ENCODE results near the gene TMEM168.
"Not testable (repeated sequence)": the region's sequence is repeated elsewhere in the genome, so short reads cannot be mapped to it uniquely, and the experiment has no call there.

Gene TMEM168

DNA sequence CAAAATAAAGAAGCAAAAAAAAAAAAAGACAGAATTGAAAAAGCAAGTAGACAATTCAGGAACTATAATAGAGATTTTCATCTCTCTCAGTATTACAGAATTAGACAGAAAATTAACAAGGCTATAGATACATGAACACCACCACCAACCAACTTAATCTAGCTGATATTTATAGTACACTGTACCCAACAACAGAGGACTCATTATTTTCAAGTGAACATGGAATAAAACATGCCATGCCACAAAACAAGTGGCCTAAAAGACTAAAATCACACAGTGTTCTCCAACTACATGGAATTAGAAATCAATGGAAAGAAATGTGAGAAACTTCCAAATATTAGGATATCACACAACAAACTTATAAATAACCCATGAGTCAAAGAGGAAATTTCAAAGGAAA, 9.1 kb downstream of the TMEM168 start:
- DNase-seq = no peak

DNA sequence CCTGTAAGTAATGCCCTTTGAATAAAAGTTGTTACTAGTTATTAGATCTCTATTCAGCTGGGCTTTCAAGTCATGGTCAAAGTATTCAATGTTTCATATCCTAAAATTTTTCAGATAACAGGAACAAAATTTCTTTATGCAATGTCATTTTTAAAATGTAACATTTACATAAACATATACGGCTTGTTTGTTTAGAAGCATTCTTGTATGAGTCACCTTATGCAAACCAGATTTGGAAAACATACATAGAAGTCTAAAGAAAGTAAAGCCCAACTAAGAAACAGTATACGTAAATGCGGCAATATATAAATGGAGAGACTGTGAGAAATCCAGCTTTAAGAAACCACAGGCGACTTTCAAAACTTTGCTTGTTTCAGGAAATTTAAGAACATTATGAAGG, 10.5 kb downstream of the TMEM168 start:
- no peak for DNase-seq

DNA sequence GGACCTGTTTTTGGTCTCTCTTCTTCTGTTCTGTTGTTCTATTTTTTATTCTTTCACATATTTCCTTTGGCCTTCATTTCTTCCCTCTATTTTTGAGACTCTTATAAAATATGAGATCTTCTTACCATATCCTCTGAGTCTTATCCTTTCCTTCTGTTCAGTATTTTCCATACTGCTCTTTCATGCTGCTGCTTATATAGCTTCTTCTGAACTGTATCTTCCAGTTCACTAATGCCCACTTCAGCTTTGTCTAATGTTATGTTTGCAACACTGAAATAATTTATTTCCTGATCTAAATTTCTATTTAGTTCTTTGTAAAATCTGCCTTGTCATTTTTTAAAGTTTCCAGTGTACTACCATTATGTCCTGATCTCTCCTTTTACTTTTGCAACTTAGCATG, 12.8 kb downstream of the TMEM168 start:
- DNase-seq = no peak

GRCh38 chr7:112771166-112771565, 19.0 kb downstream of the TMEM168 start:
- DNase-seq = no peak

DNA sequence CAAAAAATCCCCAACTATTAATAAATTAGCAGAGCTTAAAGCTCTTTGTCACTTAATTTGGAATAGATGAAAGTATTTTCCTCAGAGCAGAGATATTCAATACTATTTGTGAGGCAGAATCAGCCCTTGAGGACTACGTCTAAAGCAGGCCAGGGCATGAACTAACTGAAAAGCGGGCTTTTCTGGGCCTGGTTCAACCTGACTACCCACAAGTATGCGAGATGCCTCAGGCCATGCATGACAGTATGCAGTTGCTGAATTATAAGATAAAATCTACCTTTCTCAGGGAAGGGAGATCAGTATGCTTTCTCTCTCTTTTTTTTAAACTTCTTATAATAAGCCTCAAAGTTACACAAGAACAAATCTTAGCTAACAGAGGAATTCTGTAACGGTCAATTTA, 20.1 kb downstream of the TMEM168 start:
- no peak for DNase-seq

GRCh38 chr7:112765105-112765504, 25.1 kb downstream of the TMEM168 start:
- no peak for DNase-seq

DNA sequence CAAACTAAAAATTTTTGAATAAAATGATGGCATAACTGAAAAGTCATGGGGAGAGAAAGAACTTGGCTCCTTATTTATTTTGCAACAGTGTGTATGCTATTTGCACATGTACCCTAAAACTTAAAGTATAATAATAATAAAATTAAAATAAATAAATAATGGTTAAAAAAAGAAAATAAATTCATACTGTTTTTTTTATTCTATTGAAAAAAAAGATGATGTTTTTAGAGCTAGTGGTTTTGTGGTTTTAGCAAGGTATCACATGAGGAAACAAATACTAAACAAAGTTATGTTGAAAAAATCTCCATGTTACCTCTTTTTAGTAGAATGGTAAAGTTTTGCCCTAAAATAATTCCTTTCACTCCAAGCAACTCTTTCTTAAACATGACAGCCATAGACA, 26.2 kb downstream of the TMEM168 start:
- no peak for DNase-seq

DNA sequence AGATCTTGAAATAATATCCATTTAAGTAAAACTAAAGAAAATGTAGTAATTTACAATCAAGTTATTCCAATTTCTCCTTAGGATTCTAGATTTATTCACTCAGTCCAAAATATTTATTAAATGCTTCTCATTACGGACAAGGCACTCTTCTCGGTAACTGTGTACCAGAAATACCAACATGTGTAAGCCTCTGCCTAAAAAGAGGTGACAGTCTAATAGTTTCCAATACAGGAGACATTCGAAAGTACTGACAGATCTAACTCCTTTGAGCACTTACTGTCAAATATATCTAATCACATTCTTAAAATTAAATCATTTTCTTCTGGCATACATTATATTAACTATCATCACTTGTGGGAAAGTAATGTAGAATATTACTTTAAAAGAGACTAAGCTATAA, 26.9 kb downstream of the TMEM168 start:
- no peak for DNase-seq

DNA sequence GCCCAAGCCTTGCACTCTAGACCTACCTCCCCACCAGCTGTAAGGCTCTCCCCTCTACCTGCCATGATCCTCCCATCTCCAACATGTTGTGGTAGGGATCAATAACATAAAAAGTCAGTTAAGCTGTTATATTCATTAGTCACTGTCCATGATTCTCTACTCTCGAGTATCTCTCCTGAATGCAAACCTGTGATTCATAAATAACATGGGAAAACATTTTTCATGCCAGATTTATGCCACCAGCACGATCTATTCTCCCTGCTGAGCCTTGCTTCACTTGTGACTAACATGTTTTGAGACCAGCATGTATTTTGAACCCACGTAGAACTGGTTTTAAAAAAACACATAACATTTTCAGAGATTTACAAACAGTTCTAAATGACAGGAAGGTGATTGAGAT, 30.3 kb downstream of the TMEM168 start:
- no peak for DNase-seq

- DNase-seq = no peak
These were observed 32.9 kb downstream of the TMEM168 start for GRCh38 chr7:112757337-112757736.

DNA sequence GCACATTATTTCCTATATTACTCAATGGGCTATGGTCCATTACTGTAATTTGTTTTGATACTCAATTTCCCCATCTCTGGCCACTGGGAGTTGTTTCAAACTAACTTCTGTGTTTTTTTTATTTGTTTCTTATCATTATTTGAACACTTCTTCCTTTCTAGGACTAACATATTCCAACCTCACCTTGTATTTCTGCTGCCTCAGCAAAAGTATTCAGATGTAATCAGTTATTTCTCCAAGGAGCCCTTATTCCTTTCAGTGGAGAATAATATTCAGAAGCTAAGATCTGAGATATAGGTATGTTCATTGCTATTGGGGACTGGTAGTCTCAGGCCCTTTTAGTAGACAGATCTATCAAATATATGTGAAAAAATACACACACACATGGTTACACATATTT, 36.9 kb downstream of the TMEM168 start:
- DNase-seq = no peak

DNA sequence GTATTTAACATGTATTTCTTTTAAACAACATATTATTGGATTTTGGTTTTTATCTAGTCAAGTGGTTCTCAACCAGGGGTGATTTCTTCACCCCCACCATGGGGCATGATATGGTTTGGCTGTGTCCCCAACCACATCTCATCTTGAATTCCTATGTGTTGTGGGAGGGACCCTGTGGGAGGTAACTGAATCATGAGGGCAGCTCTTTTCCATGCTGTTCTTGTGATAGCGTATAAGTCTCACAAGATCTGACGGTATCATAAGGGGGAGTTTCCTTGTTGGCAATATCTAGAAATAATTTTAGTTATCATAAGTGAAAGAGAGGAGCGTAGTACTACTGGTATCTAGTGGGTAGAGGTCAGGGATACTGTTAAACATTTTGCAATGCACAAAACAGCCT, 37.6 kb downstream of the TMEM168 start:
- no peak for DNase-seq

DNA sequence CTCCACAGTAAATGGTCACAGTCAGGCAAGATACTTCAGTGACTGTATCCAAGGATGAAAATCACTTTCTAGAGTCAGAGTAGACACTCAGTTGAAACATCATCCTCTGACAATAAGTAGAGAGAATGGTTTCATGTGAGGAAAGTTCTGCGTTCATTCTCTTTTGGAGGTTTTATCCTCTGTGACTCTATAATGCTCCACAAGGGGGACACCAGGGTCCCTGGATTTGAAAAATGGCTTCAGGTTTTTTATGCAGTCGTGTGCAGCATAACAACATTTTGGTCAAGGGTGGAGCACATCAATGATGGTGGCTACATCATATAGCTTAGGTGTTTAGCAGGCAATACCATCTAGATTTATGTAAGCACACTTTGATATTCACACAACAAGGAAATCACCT, 40.4 kb downstream of the TMEM168 start:
- no peak for DNase-seq

DNA sequence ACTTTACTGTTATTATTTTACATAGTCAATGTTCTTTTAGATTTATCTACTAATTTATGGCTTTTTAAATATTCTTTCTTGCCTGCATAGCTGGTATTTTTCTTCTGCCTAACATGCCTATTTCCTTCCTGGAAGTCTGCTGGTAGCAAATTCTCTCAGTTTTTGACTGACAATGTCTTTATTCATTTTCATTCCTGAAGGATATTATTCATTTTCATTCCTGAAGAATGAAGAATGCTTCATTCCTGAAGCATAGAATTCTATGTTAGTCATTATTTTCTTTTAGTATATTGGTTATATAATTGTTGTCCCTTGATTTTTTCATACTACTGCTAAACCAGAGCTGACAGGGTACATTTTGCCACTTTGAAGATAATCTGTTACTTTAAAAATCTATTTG, 41.8 kb downstream of the TMEM168 start:
- DNase-seq = no peak

DNA sequence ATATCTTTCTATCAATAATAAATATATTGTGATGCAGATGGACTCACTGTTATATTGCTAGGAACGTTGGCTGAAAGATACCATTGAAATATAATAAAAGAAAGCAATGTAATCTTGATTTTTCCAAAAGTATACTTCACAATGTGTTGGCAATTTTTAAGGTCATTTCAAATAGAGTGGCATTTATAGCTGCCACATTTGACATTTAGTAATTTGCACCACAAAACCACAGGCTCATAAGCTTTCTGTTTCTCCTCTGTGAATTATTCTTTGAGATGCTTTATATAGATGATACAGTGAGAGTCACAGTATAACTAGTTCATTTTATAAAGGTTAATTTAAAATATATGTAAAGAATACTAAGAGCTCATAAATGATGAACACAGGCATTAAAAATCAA, 44.6 kb downstream of the TMEM168 start:
- no peak for DNase-seq

GRCh38 chr7:112744818-112745217, 45.4 kb downstream of the TMEM168 start:
- no peak for DNase-seq

- no peak for DNase-seq
These were observed 46.4 kb downstream of the TMEM168 start for GRCh38 chr7:112743811-112744210.

DNA sequence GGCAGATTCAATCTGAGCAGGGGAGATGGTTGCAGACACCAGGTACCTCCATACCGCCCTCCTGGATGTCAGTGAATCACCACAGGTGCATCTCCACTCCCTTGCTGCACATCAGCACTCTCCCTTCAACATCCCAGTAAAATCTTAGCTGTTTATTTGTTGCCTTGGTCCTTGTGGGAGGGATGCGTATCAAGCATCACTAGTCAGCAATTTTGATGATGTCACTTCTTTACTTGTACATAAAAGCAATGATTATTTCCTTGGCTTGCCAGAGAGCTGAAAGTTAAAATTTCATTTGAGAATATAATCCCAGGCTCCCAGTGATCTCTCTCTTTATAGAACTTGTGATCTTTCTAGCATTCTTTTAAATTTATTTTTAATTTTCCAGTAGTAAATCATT, 49.5 kb downstream of the TMEM168 start:
- DNase-seq = no peak

GRCh38 chr7:112739436-112740180, 50.6 kb downstream of the TMEM168 start:
- no peak for DNase-seq

GRCh38 chr7:112735261-112735660, 54.9 kb downstream of the TMEM168 start:
- DNase-seq = no peak

GRCh38 chr7:112731324-112731723, 58.9 kb downstream of the TMEM168 start:
- not testable (repeated sequence) for DNase-seq

DNA sequence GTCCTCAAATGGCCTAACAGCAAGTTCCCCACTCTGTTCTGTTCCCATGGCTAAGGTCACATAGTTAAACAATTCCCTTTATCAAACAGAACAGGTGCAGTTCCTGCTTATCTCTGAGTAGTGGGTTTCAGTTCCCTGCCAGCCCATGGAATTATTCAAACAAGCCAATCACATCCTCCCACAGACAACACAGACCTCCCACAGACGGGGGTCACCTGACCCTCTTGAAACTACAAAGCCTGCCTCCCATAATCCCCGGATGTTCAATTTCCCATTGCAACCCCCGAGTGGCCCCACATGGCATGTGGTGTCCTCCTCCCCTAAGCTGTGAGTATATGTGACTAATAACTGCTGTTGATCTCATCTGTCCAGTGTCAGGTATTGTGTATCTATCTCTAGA, 64.1 kb downstream of the TMEM168 start:
- DNase-seq = no peak

- DNase-seq = no peak
These were observed 66.8 kb downstream of the TMEM168 start for GRCh38 chr7:112723416-112723815.

DNA sequence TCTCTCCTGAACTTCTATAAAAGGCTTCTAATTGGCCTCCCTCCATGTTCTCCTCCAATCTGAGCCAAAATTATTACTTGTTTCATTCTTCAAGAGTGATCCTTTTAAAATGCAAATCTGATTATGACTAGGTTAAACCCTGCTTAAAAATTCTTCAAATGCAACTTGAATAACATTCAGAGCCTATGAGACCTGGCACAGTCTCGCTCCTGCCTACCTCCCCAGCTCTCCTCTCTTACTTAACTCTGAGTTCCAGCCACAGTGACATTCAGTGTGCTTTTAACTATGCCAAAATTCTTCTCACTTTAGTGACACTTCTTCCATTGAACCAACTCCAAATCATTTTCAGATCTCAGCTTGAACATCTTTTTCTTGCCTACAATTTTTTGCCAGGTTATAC, 68.8 kb downstream of the TMEM168 start:
- DNase-seq = no peak
